ENCODE measurements around the gene CENPS.
"Not testable (repeated sequence)": the region's sequence is repeated elsewhere in the genome, so short reads cannot be mapped to it uniquely, and the experiment has no call there.

CENPS gene

DNA sequence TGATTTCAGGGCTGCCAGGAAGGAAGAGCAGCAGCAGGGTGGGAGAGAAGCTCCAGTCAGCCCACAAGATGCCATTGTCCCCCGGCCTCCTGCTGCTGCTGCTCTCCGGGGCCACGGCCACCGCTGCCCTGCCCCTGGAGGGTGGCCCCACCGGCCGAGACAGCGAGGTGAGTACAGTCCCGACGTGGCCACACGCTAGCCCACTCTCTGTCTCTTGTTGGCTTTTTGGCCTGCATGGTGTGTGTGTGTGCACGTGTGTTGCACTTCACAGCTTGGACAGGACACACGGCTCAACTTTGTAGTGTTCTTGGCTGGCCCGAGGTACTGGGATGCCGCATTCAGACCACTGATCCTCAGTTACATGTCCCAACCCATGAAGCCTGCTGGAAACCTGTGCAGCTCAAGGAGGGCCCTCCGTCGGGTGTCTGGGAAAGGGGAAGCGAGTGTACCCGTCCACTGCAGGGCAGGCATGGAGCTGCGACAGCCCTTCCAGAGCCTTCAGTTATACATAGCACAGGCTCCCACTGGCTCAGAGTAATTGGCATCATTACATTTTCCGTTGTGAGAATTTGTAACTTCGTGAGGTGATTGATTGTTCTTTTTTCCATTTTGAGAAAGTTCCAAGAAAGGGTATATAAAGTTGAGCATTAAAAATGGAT, 20.1 kb downstream of the CENPS start:
- in situ Hi-C loops (cut with MboI; ENCODE audit: low sequenced_read_pairs, unreplicated experiment): no loop called here
- DNase-seq (ENCODE audit: low spot score): no peak
- TF ChIP-seq CTCF (IDR thresholded peaks at IDR 0.05; ENCODE audit: borderline replicate concordance, control extremely low read depth, extremely low read depth, insufficient read depth, missing control alignments): no peak

DNA sequence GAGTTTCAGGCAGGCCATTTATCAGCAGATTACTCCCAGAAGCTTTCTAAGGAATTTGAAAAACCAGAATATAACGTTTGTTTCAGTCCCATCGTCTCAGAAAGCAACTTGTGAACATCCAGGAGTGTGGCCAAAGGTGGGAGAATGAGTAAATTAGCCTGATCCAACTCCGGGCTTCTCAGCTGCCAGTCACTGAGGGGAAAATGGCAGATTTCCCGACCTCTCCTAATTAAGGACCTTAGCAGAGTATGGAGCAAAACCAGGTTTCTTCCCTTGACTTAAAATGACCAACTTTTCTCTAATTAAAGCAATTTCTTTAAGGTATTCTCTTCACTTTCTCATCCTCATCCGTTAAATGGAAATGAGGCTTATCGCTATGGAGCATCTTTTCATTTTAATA, 20.6 kb downstream of the CENPS start:
- DNase-seq (ENCODE audit: low spot score): no peak
- TF ChIP-seq CTCF (IDR thresholded peaks at IDR 0.05; ENCODE audit: borderline replicate concordance, control extremely low read depth, extremely low read depth, insufficient read depth, missing control alignments): no peak
- in situ Hi-C loops (cut with MboI; ENCODE audit: low sequenced_read_pairs, unreplicated experiment): no loop called here

- no peak for DNase-seq (ENCODE audit: low spot score)
- no peak for TF ChIP-seq CTCF (IDR thresholded peaks at IDR 0.05; ENCODE audit: borderline replicate concordance, control extremely low read depth, extremely low read depth, insufficient read depth, missing control alignments)
- in situ Hi-C loops (cut with MboI; ENCODE audit: low sequenced_read_pairs, unreplicated experiment): no loop called here
Observed at GRCh38 chr1:10451287-10451686, 21.1 kb downstream of the CENPS start.

DNA sequence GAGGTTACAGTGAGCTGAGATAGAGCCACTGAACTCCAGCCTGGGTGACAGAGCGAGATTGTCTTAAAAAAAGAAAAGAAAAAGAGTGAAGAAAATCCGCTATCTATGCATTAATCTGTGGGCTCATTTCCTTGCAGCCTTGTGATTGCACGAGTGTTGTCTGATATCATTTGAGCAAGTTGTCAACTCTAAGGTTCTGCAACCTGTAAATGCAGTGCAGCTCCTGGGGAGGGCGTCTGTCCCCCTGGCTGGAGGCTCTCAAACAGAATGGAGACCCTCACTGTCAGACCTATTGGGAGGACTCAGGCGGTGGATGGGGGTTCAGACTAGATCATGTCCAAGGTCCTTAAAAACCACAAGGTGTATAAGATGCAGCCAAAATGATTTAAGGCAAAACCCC, 25.8 kb downstream of the CENPS start:
- no peak for TF ChIP-seq CTCF (IDR thresholded peaks at IDR 0.05; ENCODE audit: borderline replicate concordance, control extremely low read depth, extremely low read depth, insufficient read depth, missing control alignments)
- in situ Hi-C loops (cut with MboI; ENCODE audit: low sequenced_read_pairs, unreplicated experiment): no loop called here
- DNase-seq (ENCODE audit: low spot score): no peak

GRCh38 chr1:10456661-10457060, 26.4 kb downstream of the CENPS start:
- no peak for DNase-seq (ENCODE audit: low spot score)
- in situ Hi-C loops (cut with MboI; ENCODE audit: low sequenced_read_pairs, unreplicated experiment): no loop called here
- no peak for TF ChIP-seq CTCF (IDR thresholded peaks at IDR 0.05; ENCODE audit: borderline replicate concordance, control extremely low read depth, extremely low read depth, insufficient read depth, missing control alignments)

GRCh38 chr1:10457462-10457861, 27.2 kb downstream of the CENPS start:
- in situ Hi-C loops (cut with MboI; ENCODE audit: low sequenced_read_pairs, unreplicated experiment); DNase-seq (ENCODE audit: low spot score): not testable (repeated sequence)

DNA sequence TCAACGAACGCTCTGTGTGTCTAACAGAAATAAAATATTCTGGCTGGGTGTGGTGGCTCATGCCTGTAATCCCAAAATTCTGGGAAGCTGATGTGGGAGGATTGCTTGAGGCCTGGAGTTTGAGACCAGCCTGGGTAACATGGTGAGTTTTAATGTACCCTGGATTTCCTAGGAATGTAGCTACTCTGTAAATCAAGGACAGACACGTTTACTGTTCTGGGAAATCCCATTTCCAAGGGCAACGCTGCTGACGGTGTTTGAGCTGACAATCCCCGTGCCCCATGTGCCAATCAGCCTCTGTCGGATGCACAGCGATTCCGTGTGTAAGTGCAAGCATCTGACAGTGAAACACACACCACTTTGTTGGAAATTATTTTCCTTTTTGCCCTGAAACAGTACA, 27.6 kb downstream of the CENPS start:
- no peak for TF ChIP-seq CTCF (IDR thresholded peaks at IDR 0.05; ENCODE audit: borderline replicate concordance, control extremely low read depth, extremely low read depth, insufficient read depth, missing control alignments)
- in situ Hi-C loops (cut with MboI; ENCODE audit: low sequenced_read_pairs, unreplicated experiment): no loop called here
- no peak for DNase-seq (ENCODE audit: low spot score)

Data from GM13976 (cell line).